PC-9 (cell line): ENCODE measurements around the gene SLC8A1. TPM values are rescaled to one million over a fixed set of nuclear protein-coding genes. Genes with fewer than 3 reads are reported as not detected.

Experiments
- BruUV-seq: library from RNA; stranded (reverse); fragments of 400-500 nt; replicated peaks from 2 replicates; lab custom pipeline; 2021; lab: Mats Ljungman, UMichigan
- CTCF ChIA-PET: fragments of 300-600 bp; sonication (Branson Sonifier 250); formaldehyde crosslinking; loops from one replicate; lab custom pipeline; 2022; ENCODE audit warnings: antibody characterized with exemption; lab: Charles Lee
- POLR2A ChIA-PET: fragments of 300-600 bp; sonication (Branson Sonifier 250); formaldehyde crosslinking; loops from one replicate; lab custom pipeline; 2022; ENCODE audit warnings: antibody characterized with exemption; ENCODE audit not compliant: unreplicated experiment; lab: Charles Lee
- DNase-seq, 2 experiments: peaks; one replicate each; pipeline versions ENCODE4 v3.0.0 to v3.0.0-alpha.2; 2015 to 2022; ENCODE audit warnings: mixed read lengths in 1 of 2
- H2AFZ ChIP-seq: fragments of 200-600 bp; sonication (generic); 2 replicates; pipeline ENCODE4 v1.8.1; 2017; ENCODE audit warnings: antibody characterized with exemption
- H3F3A ChIP-seq: fragments of 200-600 bp; sonication (generic); 2 replicates; pipeline ENCODE4 v1.8.1; 2017; ENCODE audit warnings: antibody characterized with exemption, mild to moderate bottlenecking, low read depth; ENCODE audit not compliant: insufficient read depth
- H3K27ac ChIP-seq: fragments of 200-600 bp; sonication (generic); 2 replicates; pipeline ENCODE4 v1.6.1; 2016; ENCODE audit warnings: mixed run types
- H3K27me3 ChIP-seq: fragments of 200-600 bp; sonication (generic); 2 replicates; pipeline ENCODE4 v1.6.1; 2016; ENCODE audit warnings: low read depth, mixed run types; ENCODE audit not compliant: insufficient read depth
- H3K36me3 ChIP-seq: fragments of 200-600 bp; sonication (generic); 2 replicates; pipeline ENCODE4 v1.6.1; 2016; ENCODE audit warnings: low read depth, mixed run types
- H3K4me1 ChIP-seq: fragments of 200-600 bp; sonication (generic); replicated peaks from 2 replicates; pipeline ENCODE4 v1.6.1; 2016; ENCODE audit warnings: mixed run types; ENCODE audit not compliant: insufficient read depth
- H3K4me2 ChIP-seq: fragments of 200-600 bp; sonication (generic); 2 replicates; pipeline ENCODE4 v1.6.1; 2017; ENCODE audit warnings: mixed run types
- H3K4me3 ChIP-seq: fragments of 200-600 bp; sonication (generic); 2 replicates; pipeline ENCODE4 v1.6.1; 2016; ENCODE audit warnings: mixed run types
- H3K79me2 ChIP-seq: fragments of 200-600 bp; sonication (generic); 2 replicates; pipeline ENCODE4 v1.6.1; 2017; ENCODE audit warnings: low read depth, mixed run types
- H3K9me2 ChIP-seq: fragments of 200-600 bp; sonication (generic); 2 replicates; pipeline ENCODE4 v1.8.1; 2017; ENCODE audit warnings: mild to moderate bottlenecking; ENCODE audit not compliant: insufficient read depth
- H3K9me3 ChIP-seq: fragments of 200-600 bp; sonication (generic); 2 replicates; pipeline ENCODE4 v1.8.1; 2016; ENCODE audit warnings: low read depth; ENCODE audit not compliant: insufficient read depth
- H4K20me1 ChIP-seq: fragments of 200-600 bp; sonication (generic); 2 replicates; pipeline ENCODE4 v1.8.1; 2017; ENCODE audit not compliant: insufficient read depth
- CTCF ChIP-seq: fragments of 200-600 bp; sonication (generic); conservative IDR thresholded peaks from 2 replicates; pipeline ENCODE4 v1.6.1; 2017; ENCODE audit warnings: mixed run types, antibody characterized with exemption, mild to moderate bottlenecking, moderate library complexity
- EZH2 ChIP-seq: fragments of 200-600 bp; sonication (generic); IDR thresholded peaks from 2 replicates; pipeline ENCODE4 v1.8.0; 2017; ENCODE audit warnings: antibody characterized with exemption, low read depth
- intact Hi-C: fragments of 100-400 bp; cut with micrococcal nuclease; formaldehyde crosslinking; loops from one replicate; pipeline ENCODE4 v1.10.0; 2022; ENCODE audit not compliant: unreplicated experiment
- total RNA-seq: library from RNA; stranded (reverse); gene quantifications from 2 replicates; pipeline ENCODE4 v1.2.3, GENCODE V29; 2021

SLC8A1 gene
- total RNA-seq, 1 experiment from 2014 or later: 13.5 TPM

GRCh38 chr2:40489678-40489960 lies 37.7 kb upstream of the SLC8A1 start:
- ChIA-PET POLR2A (no interaction called here), CTCF (interaction anchor here (0.6 kb wide), 1 partner anchor 1653 kb away, joined by 3 read pairs; no protein-coding TSS in a partner anchor)
- BruUV-seq: no TSS peak
- Histone ChIP-seq H3K4me2 (peak overlapping the region; percentile 36; the same call in 1 of the 2 replicates), H3F3A (no peaks in the 10 kb centered on the region), H4K20me1 (no peaks in the 10 kb centered on the region), H2AFZ (peak overlapping the region; percentile 41; the same call in 1 of the 2 replicates), H3K36me3 (no peaks in the 10 kb centered on the region), H3K4me1 (no peaks in the 10 kb centered on the region), H3K79me2 (no peaks in the 10 kb centered on the region), H3K9me3 (no peaks in the 10 kb centered on the region), H3K27me3 (no peaks in the 10 kb centered on the region), H3K27ac (no peak overlapping the region), H3K4me3 (no peak overlapping the region), H3K9me2 (no peaks in the 10 kb centered on the region)
- intact Hi-C loops: no loop called here
- TF ChIP-seq EZH2: no peak
- TF ChIP-seq CTCF: no peak
- no peak for DNase-seq

GRCh38 chr2:40488927-40489677 lies 37.2 kb upstream of the SLC8A1 start:
- H3K27ac ChIP-seq: no peak overlapping the region
- POLR2A ChIA-PET: no interaction called here
- peak overlapping the region; percentile 41; the same call in 1 of the 2 replicates for H2AFZ ChIP-seq
- CTCF ChIA-PET: interaction anchor here (0.5 to 0.6 kb wide), 2 partner anchors 131 to 1654 kb away, joined by 3 to 17 read pairs; no protein-coding TSS in a partner anchor
- no peaks in the 10 kb centered on the region for H3K79me2 ChIP-seq
- H3F3A ChIP-seq: no peaks in the 10 kb centered on the region
- intact Hi-C loops: loop anchor here (1.0 kb wide), 1 partner anchor 271 kb away; no protein-coding TSS in a partner anchor
- DNase-seq: peak in 1 of 2 experiments; percentile 1
- no peaks in the 10 kb centered on the region for H3K9me2 ChIP-seq
- BruUV-seq: no TSS peak
- no peaks in the 10 kb centered on the region for H3K27me3 ChIP-seq
- H3K4me2 ChIP-seq: peak overlapping the region; percentile 36; the same call in 1 of the 2 replicates
- no peaks in the 10 kb centered on the region for H3K36me3 ChIP-seq
- H4K20me1 ChIP-seq: no peaks in the 10 kb centered on the region
- H3K4me1 ChIP-seq: no peaks in the 10 kb centered on the region
- H3K4me3 ChIP-seq: no peak overlapping the region
- H3K9me3 ChIP-seq: no peaks in the 10 kb centered on the region
- TF ChIP-seq CTCF (no peak), EZH2 (no peak)

- no peak overlapping the region for H2AFZ ChIP-seq
- intact Hi-C loops: loop anchor here (1.0 kb wide), 1 partner anchor 272 kb away; no protein-coding TSS in a partner anchor
- no peak overlapping the region for H3K4me3 ChIP-seq
- no peaks in the 10 kb centered on the region for H3K4me1 ChIP-seq
- H3K27me3 ChIP-seq: no peaks in the 10 kb centered on the region
- H3K79me2 ChIP-seq: no peaks in the 10 kb centered on the region
- no peaks in the 10 kb centered on the region for H3K9me2 ChIP-seq
- no peaks in the 10 kb centered on the region; the same call in 1 of the 2 replicates for H3K9me3 ChIP-seq
- no peak overlapping the region for H3K4me2 ChIP-seq
- no peaks in the 10 kb centered on the region for H3F3A ChIP-seq
- no TSS peak for BruUV-seq
- CTCF ChIA-PET: interaction anchor here (0.5 to 0.8 kb wide), 9 partner anchors 38 to 1211 kb away, joined by 3 to 17 read pairs (median 4); no protein-coding TSS in a partner anchor
- no peaks in the 10 kb centered on the region for H3K36me3 ChIP-seq
- no peak for DNase-seq
- H4K20me1 ChIP-seq: no peaks in the 10 kb centered on the region
- POLR2A ChIA-PET: interaction anchor here (0.6 kb wide), 1 partner anchor 85 kb away, joined by 5 read pairs; no protein-coding TSS in a partner anchor
- TF ChIP-seq CTCF (peak; percentile 81), EZH2 (no peak)
- no peak overlapping the region for H3K27ac ChIP-seq
Observed at GRCh38 chr2:40488101-40488601, 36.3 kb upstream of the SLC8A1 start.
